Mucosa of stomach (tissue), 1 donor: ENCODE results near the gene FCAR.
"Not testable (repeated sequence)": the region's sequence is repeated elsewhere in the genome, so short reads cannot be mapped to it uniquely, and the experiment has no call there.

ENCODE experiments used
- H3K27me3 ChIP-seq: one replicate; pipeline ENCODE4 v1.7.0; 2013; ENCODE audit warnings: mild to moderate bottlenecking, low read length; ENCODE audit not compliant: control insufficient read depth, insufficient read depth
- H3K36me3 ChIP-seq: one replicate; pipeline ENCODE4 v1.7.0; 2013; ENCODE audit warnings: low read length; ENCODE audit not compliant: control insufficient read depth, insufficient read depth
- H3K4me1 ChIP-seq: one replicate; pipeline ENCODE4 v1.7.0; 2013; ENCODE audit warnings: mild to moderate bottlenecking, low read length; ENCODE audit not compliant: control insufficient read depth, insufficient read depth
- H3K4me3 ChIP-seq: one replicate; pipeline ENCODE4 v1.7.0; 2013; ENCODE audit warnings: low read length
- H3K9ac ChIP-seq: one replicate; pipeline ENCODE4 v1.7.0; 2013; ENCODE audit warnings: mild to moderate bottlenecking, low read length, moderate library complexity
- H3K9me3 ChIP-seq: one replicate; pipeline ENCODE4 v1.7.0; 2013; ENCODE audit warnings: mild to moderate bottlenecking, low read length, moderate library complexity; ENCODE audit not compliant: control insufficient read depth
- donor health status: Pancreatic carcinoma.

Gene FCAR

DNA sequence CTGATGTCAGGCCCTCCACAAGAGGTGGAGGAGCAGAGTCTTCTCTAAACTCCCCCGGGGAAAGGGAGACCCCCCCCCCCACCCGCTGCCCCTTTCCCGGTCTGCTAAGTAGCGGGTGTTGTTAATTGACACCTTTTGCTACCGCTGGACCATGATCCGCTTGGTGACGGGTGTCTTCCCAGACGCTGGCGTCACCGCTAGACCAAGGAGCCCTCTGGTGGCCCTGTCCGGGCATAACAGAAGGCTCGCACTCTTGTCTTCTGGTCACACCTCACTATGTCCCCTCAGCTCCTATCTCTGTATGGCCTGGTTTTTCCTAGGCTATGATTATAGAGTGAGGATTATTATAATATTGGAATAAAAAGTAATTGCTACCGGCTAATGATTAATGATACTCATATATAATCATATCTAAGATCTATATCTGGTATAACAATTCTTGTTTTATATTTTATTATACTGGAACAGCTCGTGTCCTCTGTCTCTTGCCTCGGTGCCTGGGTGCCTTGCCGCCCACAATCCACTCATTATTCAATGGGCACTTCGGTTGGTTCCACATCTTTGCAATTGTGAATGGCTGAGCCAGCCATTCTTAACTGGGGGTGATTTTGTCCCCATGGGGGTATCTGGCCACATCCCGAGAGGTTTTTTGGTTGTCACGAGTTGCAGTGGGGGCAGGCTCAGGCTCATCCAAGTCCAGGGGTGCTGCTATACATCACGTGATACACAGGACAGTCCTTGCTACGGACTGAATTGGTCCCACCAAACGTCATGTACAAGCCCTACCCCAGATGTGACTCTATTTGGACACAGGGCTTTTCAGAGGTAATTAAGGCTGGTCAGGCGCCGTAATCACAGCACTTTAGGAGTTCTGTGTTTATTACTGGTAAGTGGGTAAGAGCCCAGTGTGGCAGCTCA lies 45.9 kb downstream of the FCAR start:
- not testable (repeated sequence) for H3K9ac ChIP-seq, H3K27me3 ChIP-seq, H3K9me3 ChIP-seq, H3K4me3 ChIP-seq, H3K36me3 ChIP-seq, H3K4me1 ChIP-seq

DNA sequence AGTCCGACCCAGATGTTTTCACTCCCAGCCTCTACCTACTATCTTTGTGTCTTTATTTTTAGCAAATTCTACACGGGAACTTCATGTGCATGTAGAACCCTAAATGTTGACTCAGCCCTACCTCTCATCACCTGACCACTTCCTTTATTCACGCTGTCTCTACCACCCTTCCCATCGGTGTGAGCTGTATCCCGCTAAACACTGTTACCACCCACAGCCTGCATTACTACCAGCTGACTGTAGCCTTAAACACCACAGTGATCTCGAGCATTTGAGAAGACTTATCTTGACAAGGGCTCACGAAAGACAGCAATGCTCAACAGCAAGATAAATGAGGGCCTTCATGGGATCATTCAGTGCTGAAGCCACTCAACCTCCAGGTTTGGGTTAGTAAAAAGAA lies 47.0 kb downstream of the FCAR start:
- H3K9ac ChIP-seq: no peak overlapping the region
- H3K4me3 ChIP-seq: no peak overlapping the region
- no peaks in the 10 kb centered on the region for H3K4me1 ChIP-seq
- H3K9me3 ChIP-seq: no peaks in the 10 kb centered on the region
- H3K36me3 ChIP-seq: no peaks in the 10 kb centered on the region
- H3K27me3 ChIP-seq: no peaks in the 10 kb centered on the region

DNA sequence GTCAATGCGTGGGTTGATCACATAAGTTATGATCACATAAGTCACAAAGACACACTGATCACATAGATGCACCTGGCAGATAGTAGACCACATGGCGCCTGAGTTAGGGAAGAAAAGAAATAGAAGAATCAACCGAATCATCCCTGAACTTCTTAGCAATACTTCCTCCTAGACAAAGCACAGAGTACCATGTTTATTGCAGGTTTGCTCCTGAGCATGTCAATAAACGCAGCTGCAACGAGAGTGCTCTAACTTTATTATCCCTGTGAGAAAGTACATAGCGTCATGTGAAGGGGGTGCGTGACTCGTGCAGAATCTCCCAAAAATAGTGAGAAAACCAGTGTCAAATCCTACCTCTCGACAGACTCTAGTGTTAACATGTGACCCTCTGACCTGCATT lies 49.2 kb downstream of the FCAR start:
- Histone ChIP-seq H3K36me3 (no peaks in the 10 kb centered on the region), H3K9me3 (no peaks in the 10 kb centered on the region), H3K9ac (no peak overlapping the region), H3K27me3 (no peaks in the 10 kb centered on the region), H3K4me3 (no peak overlapping the region), H3K4me1 (no peaks in the 10 kb centered on the region)

DNA sequence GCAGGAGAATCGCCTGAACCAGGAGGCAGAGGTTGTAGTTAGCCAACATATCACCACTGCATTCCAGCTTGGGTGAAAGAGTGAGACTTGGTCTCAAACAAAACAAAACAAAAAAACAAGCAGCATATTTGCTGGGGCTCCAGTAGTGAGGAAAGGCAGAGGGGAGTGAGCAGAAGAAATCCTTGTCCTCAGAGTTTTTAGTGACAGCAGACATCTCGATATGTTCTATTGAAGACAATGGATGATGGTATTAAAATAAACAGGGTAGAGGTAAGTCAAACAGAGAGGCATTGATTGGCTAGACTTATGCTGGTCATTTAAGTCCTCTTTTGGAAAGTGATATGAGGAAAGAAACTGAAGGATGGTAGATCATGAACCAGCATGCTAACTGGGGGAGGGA lies 54.3 kb downstream of the FCAR start:
- Histone ChIP-seq H3K9ac (no peak overlapping the region), H3K9me3 (no peaks in the 10 kb centered on the region), H3K27me3 (no peaks in the 10 kb centered on the region), H3K4me1 (no peaks in the 10 kb centered on the region), H3K36me3 (no peaks in the 10 kb centered on the region), H3K4me3 (no peak overlapping the region)

DNA sequence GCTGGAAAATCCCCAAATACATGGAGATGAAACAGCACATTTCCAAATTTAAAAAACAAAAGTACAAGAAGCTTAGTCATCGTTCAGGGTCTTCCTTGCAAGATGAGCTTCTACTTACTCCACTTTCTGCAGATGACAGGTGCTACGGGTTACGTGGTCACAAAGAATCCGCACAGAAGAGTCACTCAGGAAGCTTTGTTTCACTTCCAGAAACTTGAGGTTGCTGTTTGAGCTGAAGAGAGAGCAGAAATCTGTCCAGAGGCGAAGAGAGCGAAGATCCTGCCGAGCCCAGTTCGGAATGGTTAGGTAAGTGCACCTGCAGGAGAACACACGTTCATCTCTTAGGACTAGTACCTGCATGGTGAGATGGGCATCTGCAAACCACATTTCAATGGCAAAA lies 63.9 kb downstream of the FCAR start:
- H3K27me3 ChIP-seq: no peaks in the 10 kb centered on the region
- no peak overlapping the region for H3K4me3 ChIP-seq
- H3K9ac ChIP-seq: no peak overlapping the region
- H3K9me3 ChIP-seq: no peaks in the 10 kb centered on the region
- H3K36me3 ChIP-seq: no peaks in the 10 kb centered on the region
- no peaks in the 10 kb centered on the region for H3K4me1 ChIP-seq

DNA sequence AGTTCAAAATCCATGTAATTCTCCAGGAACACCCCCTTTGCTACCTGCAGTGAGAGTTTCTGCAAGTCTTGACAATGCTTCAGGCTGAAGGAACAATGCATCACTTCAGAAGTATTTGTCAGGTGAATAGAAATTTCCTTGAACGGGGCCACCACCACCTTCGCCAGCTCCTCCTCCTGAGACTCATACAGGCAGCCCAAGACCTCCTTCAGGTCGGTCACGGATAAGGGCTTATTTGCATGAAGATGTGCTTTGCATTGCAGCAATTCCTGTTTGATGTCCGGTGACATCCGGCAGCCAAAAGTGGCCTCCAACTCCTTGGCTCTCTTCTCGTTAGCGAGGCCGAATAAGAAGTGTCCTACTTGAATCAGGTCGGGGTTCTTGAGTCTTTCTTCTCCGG lies 64.9 kb downstream of the FCAR start:
- no peak overlapping the region for H3K4me3 ChIP-seq
- H3K9me3 ChIP-seq: no peaks in the 10 kb centered on the region
- H3K36me3 ChIP-seq: no peaks in the 10 kb centered on the region
- no peak overlapping the region for H3K9ac ChIP-seq
- no peaks in the 10 kb centered on the region for H3K4me1 ChIP-seq
- H3K27me3 ChIP-seq: no peaks in the 10 kb centered on the region

DNA sequence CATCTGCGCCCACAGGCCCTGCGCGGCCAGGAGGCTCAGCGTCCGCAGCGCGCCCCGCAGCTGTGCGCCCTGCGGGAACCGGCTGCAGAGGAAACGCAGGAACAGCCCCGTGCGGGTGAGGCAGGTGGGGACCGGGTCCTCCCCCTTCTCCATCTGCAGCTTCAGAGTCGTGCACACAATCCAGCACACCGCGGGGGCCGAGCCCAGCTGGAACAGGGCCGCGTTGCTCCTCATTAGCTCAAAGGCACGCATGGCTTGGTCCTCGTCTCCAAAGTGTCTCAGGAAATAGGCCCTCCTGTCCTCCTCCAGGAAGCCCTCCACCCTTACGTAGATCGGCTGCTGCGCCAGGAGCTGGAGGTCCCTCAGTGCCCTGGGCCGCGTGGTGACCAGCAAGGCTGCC lies 65.5 kb downstream of the FCAR start:
- H3K4me3 ChIP-seq, H3K9me3 ChIP-seq, H3K4me1 ChIP-seq, H3K36me3 ChIP-seq, H3K9ac ChIP-seq, H3K27me3 ChIP-seq: not testable (repeated sequence)
